GM18870 (cell line): ENCODE data around the gene UQCR11.

Source experiments
- ATAC-seq: cut with Tn5 transposase; IDR thresholded peaks from one replicate; pipeline ENCODE4 v1.9.1; 2021; ENCODE audit warnings: moderate library complexity; ENCODE audit not compliant: unreplicated experiment

Gene UQCR11

DNA sequence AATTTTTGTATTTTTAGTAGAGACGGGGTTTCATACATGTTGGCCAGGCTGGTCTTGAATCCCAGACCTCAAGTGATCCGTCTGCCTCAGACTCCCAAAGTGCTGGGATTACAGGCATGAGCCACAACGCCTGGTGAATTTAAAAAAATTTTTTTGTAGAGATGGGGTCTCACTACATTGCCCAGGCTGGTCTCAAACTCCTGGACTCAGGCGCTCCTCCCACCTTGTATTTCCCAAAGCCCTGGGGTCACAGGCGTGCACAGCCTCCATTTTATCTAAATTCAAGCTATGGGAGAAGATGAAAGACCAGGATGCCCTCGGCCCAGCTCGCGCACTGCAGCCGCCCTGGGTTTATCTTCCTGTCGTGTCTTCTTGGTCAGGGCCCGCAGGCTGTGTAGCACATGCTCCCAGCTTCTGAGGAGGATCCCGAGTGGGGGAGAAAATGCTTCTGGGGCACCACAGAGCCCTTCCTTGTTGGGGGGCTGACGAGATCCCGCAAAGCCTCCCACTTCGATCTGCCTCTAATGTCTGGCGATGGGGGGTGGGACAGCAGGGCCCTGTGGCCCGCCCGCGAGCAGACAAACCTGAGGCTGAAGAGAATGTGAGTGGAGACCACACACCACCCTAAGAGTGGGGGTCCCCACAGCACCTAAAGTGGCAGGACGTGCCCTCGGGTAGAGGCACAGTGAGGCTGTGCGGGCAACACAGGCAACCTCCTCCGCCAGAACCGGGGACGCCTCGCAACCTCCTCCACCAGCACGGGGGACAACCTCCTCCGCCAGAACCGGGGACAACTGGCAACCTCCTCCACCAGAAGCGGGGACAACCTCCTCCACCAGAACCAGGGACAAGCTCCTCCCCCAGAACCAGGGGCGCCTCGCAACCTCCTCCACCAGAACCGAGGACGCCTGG lies 31.3 kb upstream of the UQCR11 start:
- ATAC-seq: no peak

DNA sequence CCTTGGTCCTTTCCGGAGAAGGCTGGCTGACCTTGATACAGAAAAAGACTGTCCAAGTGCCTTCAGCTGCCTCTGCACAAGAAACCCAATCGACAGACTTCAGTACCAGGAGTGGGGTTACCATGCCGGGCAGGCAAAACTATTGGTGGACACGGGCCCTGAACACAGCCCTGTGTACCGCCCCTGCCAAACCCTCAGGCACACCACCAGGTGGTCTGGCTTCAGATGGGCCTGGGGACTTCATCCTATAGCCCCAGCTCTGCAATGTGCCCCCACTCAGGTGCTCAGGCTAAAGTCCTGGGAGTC lies 29.6 kb upstream of the UQCR11 start:
- no peak for ATAC-seq

DNA sequence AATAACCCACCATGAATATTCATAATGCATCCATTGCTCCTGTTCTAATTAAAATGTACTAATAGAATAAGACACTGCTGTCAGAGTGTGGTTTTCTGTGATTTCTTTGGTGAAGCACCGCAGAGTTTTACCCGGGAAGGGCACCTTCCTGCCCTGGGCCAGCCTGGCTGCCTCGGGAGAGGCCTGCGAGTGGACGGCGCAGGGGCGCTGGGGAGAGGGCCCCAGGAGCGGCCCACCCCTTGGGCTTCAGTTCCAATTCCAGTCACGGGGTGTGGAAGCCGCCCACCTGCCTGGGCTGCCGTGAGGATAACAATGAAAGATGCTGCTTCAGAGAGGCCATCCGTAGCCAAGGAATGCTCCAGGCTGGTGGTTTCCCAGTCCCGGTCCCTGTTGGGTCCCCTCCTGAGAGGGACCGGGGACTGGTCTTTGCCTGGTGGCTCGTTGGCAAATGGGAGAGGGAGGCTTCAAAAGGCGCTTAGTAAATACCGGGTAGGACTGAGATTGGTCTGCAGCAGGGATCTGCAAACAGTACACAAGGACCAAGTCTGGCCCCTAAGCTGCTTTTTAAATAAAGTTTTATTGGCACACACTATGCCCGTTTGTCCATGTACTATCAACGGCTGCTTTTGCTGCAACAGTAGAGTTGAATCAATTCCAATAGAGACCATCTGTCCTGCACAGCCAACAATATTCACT lies 29.1 kb upstream of the UQCR11 start:
- ATAC-seq: no peak

DNA sequence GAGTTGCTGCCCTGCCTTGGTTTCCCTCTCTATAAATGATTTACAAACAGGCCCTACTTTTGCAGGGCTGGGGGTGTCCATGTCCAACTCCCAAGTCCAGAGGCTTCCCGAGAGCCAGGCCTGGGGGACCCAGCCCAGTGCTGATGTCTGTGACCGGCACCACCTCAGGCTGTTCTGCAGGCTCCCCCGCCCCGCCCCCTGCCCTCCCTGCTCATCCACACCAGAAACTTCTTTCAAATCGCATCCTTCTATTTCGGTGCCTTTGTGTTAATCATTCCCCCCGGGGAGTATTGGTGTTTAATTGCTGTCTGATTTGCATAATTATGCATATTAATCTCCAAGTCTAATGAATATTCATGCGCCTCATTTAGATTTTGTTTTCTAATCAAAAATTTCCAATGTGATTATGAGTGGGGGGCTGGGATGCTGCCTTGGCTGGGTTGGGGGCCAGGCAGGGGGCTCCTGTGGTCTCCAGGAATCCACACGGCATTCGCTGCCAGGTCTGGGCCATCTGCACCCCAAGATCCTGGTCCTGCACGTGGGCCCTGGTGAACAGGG lies 28.1 kb upstream of the UQCR11 start:
- ATAC-seq: no peak

DNA sequence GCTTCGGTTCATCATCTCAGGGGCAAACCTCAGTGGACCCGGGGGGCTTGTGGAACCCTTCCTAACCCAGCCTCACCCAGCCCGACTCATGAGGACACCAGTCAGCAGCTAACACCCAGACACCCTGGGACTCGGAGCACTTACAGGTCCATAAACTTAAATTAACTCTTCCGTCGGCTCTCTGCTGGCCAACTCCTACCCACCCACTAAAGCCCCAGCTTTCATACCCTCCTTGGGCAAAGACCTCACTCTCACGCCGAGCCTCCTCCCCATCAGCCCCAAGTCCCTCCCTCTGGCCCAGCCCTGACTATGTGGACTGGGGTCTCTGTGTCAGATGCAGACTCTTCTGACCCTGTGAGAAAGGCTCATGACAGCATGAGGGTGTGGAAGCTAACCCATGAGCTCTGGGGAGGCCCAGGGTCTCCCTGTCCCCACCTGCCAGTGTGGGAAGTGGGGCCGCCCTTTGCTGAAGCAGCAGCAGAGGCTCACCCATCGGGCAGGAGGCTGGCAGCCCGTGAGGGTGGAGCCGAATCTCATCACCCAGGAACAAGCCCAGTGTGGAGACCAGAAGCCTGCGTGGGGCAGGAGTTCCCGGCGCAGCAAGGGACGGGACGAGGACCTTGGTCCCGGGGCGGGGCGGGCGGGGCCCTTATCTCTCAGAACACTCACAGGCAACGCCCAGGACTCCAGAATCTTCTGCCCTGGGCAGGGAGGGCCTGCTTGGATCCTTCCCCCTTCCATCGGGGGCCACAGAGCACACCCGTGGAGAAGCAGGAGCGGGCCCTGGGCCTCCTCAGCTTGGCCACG lies 27.4 kb upstream of the UQCR11 start:
- ATAC-seq: no peak

DNA sequence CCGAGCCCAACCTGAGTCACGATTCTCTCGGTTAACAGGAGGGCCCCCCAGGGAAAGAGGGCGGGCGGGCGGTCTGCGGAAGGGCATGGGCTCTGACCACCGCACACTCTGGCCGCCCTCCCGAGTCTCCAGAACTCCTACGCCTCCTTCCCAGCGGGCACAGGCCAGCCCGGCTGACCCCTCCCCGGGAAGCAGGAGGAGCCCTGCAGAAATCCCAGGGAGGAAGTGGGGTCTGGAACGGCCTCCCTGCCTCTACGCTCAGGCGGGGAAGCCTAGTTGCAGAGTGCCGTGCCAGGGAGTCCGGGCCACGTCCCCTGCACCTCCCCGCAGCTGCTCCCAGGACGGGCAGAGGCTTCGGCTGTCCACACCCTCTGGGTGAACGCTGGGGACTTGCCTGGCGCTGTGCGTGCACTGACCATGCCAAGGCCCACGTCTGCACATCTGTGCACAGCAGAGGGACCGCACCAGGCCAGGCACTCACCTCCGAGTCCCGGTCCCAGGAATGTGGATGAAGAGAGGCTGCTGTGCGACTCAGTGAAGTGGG lies 26.4 kb upstream of the UQCR11 start:
- ATAC-seq: no peak

DNA sequence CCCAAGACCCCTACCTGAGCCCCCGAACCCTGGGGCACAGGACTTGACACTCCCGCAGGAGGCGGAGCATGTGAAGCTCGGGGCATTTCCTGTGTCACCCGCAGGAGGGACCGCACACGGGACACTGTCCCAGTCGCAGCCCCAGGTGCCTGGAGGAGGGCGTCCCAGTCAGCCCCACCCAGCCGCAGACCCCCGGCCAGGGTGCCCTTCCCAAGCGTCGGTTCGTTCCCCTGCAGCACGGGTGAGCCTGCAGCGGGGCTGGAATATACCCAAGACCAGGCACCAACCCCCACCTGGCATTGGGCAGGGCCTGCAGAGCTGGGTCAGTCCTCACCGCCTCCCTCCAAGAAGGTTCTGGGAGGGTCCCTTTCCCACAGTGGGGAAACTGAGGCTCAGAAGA lies 25.5 kb upstream of the UQCR11 start:
- no peak for ATAC-seq

DNA sequence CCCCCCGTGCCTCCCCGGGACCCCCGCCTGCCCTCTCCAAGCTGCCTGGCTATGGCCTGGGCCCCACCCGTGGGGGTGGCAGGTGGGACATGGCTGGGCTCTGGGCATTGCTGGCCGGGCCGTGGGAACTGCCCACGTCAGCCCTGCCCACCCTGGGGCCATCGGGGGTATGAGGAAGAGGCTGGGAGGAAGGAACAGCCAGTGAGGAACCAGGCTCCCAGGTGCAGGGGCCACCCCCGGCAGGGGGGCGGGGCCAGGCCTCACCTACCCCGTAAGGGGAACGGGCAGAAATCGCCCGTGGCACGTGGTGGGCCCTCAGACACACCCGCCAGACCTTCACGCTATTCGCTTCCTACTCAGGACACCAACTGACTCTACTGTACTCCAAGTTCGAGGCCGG lies 24.8 kb upstream of the UQCR11 start:
- ATAC-seq: no peak

DNA sequence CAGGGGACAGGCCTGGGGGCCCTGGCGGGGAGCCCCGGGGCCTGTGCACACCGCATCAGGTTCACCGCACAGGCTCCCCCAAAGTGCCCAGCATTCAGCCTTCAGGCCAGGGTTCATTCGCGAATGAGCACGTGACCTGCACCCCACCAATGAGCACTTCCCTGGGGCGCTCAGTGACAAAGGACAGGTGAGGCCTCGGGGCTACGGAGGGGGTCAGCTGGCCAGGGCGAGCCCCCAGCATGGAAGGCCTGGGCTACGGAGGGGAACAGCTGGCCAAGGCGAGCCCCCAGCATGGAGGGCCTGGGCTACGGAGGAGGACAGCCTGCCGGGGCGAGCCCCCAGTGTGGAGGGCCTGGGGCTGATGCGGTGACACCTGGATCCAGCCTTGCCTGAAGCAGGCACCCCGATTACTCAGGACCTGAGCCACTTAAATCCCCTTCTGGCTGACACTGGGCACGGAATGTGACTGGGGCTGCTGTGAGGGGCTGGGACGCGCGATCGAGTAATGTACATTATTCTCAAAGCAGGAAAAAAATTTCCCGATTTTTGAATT lies 24.1 kb upstream of the UQCR11 start:
- ATAC-seq: no peak

DNA sequence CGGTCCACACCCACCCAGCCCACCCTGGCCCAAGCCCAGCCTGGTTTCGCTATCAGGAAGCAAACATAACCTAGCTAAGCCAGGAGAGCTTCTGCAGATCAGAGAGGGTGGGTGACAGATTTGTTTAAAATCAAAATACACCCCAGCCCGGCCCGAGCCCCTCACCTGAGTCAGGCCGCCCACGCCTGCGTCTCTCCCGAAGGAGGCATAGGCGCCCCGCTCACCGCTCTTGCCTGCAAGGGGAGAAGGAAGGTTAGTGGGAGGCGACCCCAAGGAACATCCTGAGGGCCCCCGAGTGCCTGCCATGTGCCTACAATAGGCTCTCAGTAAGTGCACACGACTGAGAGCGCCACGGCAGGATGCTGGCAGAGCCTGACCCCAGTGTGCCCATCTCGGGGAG lies 21.9 kb upstream of the UQCR11 start:
- no peak for ATAC-seq

DNA sequence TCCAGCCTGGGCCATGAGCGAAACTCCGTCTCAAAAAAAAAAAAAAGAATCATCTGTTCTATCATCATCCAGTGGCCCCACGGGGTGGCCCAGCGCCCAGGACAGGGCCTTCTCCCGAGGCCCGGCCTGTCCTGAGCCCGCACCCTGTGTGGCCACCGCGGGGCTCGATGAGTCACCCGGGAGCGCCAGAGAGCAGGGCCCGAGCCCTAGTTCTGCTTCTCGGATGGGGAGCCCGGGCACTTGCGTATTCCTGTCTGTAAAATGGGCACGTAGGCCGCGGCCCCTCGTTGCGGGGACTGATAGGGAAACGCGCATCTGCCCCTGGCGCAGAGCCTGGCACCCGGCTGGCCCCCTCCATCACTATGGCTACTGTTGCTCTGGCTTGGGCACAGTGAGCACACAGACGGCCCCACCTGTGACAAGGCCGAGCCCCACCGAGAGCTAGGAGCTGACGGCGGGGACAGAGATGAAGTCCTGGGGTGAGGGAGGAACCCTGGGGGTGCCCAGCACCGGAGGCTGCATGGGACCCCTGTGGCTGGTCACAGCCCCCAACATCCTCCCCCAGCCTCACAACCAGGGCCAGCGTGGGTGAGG lies 21.3 kb upstream of the UQCR11 start:
- no peak for ATAC-seq

DNA sequence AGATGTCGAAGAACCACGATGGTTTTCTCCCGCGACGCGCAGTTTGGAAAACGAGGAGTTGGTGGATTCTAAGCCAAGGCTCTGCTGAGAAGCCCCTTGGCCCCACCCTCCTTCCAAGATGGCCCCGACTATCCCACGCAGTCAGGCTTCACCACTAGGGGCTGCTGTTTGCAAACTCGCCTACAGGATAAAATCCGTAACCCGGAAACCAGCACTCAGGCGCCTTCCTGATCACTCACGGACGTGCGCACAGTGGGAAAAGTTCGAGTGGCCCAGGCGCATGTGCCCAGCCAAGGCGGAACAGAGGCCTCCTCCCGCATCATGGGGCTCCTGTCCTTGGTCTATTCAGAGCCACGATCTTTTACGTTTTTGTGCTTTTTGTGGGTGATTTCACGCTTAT lies 19.2 kb upstream of the UQCR11 start:
- no peak for ATAC-seq

DNA sequence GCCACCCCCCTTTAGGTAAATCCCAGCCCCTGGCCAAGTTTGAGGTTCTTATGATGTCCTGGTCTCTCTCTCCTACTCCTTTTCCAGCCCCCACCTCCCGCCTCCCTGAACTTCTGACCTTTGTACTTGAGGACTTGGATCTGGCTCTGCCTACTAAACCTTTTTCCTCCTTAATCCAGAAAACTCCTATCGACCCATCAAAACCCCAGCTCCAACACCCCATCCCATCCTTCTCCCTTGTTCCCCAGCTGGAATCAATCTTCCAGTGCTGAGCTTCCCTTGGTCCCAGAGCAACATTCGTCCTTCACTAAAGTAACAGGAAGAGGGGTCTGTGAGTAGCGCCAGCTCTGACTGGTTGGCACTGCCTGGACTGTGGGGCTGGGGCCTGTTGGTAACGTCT lies 17.3 kb upstream of the UQCR11 start:
- no peak for ATAC-seq

DNA sequence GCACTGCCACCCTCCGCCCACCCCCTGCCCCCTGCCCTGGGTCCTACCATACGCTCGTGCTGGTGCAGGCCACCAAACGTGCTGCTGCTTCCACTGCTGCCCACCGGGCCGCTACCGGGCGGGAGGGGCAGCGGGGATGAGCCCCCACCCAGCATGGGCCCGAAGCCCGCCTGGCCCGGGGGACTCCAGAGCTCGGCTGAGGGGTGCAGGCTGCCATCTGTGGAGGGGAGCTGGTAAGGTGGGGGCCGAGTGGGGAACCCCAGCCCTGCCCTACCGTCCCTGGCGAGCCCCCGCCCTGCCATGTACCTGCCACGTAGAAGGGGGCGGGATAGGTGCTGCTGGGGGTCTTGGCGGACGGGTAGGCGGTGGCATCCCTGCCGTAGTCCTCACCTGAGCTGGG lies 16.7 kb upstream of the UQCR11 start:
- no peak for ATAC-seq

DNA sequence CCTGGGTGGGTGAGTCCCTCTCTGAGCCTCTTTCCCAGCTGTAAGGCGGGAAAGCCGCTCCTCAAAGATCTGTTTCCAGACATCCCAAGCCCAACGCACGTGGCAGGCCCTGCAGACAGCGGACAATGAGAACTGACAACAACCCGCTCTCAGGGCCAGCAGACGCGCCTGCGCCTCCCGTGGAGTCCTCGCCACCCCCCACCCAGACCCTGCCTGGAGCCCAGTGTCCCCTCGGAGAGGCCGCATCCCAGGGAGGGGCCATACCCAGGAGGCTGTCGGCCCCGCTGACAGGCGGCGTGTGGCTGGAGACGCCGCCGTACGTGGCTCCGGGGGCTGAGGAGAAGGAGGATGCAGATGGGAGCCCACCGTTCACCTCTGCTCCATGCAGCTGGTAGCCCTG lies 16.3 kb upstream of the UQCR11 start:
- ATAC-seq: no peak

DNA sequence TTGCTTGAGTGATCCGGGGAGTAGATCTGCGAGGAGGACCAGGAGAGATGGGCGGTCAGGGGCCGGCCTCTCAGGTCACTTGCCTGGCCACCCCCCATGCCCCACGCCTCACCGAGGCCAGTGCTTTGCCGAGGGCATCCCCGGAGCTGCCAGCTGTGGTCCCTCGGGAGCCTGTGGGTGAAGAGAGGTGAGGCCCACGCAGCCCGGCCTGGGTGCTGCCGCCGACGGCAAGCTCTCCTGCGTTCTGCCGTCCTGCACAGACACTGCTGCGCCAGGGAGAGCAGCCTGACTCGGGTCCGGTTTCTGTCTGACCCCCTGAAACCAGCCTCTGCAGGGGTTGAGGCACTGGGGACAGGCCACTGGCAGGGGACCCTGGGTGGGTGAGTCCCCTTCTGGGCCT lies 15.8 kb upstream of the UQCR11 start:
- no peak for ATAC-seq

DNA sequence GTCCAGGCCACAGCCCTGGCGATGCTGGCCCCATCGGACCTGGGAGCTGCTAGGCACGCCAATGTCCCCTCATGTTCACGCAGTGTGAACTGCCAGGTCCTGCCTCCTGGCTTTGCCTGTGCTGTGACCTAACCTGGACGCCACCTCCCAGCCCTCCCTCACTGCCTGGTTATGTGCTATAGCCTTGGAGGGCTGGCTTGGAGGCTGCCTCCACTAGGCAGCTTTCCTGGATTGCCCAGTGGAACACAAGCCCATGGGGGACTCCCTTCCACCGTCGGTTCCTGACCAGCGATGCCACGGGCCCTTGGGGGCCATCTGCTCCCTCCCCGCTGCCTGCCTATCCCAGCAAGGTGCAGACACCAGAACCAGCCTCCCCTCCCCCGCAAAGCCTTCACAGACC lies 15.2 kb upstream of the UQCR11 start:
- ATAC-seq: no peak

DNA sequence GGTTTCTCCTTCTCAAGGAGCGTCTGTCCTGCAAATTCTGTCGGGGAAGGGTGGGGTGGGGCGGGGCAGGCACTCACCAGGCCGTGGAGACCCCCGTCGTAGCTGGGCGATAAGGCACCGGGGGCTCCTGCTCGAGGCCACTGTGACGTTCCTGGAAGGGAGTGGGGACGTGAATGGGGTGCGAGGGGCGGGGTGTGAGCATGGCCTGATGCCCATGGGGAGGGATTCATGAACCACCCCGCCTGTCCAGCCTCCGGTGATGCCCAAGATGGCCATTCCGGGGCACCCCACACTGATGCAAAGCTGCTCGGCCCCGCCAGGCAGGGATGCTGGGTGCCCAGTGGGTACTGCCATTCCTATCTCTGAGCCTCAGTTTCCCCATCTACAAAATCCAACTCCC lies 14.4 kb upstream of the UQCR11 start:
- ATAC-seq: no peak

DNA sequence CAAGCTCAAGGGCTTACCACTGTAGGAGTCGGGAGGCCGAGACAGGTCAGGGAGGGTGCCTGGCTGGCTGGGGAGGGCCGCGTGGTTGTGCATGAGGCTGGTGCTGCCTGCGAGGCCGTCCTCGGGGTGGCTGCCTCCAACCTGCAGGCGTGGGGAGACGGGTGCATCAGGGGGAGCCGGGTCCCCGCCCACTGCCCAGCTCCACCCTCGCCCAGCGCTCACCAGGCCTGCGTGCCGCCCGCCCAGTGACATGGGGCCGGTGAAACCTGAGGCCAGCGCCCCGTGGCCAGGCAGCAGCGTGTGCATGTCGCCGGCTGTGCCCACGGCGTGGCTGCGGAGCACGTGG lies 13.8 kb upstream of the UQCR11 start:
- no peak for ATAC-seq

DNA sequence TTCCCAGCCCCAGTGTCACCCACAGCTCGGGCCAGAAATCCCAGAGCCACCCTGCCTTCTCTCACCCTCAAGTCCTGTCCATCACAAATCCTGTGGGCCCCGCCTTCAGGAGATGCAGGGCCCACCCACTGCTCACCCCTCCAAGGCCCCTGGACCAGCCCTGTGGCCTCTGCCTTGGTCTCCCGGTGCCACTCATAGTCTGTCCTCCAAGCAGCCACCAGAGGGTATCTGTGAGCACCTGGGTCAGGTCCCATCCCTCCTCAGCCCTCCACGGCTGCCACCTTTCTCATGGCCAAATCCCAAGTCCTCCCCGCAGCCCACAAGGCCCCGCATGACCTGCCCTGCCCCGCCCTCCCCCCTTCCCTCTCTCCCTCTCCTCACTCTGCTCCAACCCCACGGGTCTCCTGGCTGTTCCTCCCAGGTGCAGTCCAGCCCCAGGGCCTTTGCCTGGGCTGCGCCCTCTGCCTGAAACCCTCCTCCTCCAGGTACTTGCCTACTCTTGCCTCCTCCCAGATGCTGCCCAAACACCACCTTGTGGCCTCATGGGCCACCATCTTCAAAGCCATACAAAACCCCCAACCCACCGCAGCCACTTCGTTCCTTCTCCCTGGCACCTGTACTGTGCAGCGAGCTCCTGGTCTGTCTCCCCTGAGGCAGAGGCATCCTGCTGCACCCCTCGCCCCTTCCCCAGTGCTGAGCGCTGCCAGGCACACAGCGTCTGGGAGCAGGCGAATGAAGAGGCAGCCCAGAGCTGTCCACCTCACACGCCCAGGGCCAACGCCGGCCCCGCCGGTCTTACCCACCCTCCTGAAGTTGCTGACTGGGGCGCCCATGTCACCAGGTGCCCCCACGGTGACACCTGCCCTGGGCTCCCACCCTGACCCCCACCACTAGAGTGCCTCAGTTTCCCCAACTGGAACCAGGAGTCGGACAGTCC lies 13.2 kb upstream of the UQCR11 start:
- no peak for ATAC-seq
